CD4-positive, alpha-beta T cell treated with Interleukin-17A for 1 hour (primary cell): ENCODE measurements around the gene CBFA2T2.
"Not testable (repeated sequence)": the region's sequence is repeated elsewhere in the genome, so short reads cannot be mapped to it uniquely, and the experiment has no call there.

Source experiments
- DNase-seq: peaks from one replicate; pipeline ENCODE4 v3.0.0-alpha.2; 2020

The CBFA2T2 gene

DNA sequence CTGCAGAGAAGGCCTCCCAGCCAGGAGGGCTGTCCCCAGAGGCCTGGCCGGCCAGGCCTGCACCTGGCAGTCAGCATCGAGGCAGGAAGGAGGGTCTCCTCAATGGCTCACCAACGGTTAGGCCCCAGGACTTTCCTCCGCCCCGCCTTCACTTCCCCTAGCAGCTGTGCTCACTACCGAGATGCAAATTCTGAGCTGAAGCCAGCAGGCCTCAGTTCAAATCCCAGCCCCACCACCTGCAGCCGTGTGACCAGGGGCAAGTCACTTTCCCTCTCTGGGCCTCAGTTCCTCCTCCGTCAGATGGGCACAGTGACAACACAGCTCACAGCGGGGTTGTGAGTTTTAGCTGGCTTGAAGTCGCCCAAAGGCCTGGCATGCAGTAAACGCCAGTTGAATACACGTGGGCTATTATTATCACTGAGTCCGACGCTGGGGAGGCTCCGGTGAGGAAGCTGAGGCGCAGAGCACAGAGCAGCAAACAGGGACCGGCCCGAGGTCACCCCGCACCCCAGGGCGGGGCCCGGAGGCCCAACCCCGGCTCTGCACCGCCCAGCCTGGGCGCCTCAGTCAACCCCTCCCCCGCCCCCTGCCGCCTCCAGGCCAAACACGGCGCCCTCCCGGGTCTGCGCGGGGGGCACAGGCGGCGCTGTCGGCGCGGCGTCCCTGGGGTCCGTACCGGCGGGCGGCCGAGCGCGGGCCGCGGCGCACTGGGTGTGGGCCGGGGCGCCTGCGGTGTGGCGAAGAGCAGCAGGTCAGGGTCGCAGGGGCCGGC is 195.6 kb downstream of the CBFA2T2 start:
- peak; percentile 37 for DNase-seq

DNA sequence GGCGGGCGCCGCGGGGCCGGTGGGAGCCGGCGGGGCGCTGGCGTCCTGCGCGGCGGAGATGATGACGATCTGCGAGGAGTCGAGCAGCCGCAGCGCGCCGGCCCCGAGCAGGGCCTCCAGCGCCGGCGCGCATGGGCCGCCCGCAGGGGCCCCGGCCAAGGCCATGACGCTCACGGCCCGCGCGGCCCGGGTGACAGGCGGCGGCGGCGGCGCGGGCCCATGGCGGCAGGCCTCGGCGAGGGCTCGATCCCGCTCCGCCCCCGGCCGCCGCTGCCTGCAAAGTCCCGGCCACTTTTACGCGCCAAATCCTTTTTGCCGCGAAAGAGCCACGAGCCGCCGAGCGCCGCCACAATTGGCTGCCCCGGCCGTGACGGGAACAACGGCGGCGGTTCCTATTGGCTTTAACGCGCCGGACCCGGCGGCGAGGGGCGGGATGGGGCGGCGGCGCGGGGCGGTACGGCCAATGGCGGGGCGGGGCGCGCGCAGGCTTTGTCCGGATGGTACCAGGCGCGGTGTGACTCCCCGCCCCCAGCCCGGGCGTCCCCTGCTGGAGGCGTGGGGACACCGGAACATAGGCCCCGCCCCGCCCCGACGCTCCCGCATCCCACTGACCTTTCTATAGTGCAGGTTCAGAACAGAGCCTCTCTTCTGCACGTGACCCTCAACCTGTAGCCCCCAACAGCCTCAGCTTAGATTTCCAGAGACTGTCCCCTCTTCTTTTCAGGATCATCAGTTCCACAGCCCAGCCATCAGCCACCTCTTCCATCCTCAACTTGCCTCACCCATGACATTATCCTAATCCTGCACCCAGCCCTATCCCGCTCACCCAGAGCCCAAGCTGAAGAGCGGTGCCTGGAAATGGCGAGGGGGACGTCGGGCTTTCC is 196.4 kb downstream of the CBFA2T2 start, which contains the start of gene E2F1:
Gene E2F1 (minus strand): TSS at position 286 of the 884 bp plus-strand sequence. CDS start 121 bp downstream, at position 165.
- peak; percentile 95 for DNase-seq

DNA sequence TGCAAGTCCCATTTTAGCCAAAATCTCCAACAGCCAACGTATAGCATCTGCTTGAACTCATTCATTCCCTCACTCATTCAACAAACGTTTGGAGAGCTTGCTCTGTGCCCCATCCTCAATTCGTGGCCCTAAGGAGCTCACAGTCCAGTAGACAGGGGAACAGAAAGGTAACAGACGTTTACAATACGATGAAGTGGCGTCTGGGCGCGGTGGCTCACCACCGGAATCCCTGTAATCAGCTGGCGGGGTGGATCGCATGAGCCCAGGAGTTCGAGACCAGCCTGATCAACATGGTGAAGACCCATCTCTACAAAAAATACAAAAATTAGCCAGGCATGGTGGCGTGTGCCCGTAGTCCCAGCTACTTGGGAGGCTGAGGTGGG is 197.1 kb downstream of the CBFA2T2 start:
- DNase-seq = no peak

GRCh38 chr20:33687370-33687915 is 197.5 kb downstream of the CBFA2T2 start:
- no peak for DNase-seq

DNA sequence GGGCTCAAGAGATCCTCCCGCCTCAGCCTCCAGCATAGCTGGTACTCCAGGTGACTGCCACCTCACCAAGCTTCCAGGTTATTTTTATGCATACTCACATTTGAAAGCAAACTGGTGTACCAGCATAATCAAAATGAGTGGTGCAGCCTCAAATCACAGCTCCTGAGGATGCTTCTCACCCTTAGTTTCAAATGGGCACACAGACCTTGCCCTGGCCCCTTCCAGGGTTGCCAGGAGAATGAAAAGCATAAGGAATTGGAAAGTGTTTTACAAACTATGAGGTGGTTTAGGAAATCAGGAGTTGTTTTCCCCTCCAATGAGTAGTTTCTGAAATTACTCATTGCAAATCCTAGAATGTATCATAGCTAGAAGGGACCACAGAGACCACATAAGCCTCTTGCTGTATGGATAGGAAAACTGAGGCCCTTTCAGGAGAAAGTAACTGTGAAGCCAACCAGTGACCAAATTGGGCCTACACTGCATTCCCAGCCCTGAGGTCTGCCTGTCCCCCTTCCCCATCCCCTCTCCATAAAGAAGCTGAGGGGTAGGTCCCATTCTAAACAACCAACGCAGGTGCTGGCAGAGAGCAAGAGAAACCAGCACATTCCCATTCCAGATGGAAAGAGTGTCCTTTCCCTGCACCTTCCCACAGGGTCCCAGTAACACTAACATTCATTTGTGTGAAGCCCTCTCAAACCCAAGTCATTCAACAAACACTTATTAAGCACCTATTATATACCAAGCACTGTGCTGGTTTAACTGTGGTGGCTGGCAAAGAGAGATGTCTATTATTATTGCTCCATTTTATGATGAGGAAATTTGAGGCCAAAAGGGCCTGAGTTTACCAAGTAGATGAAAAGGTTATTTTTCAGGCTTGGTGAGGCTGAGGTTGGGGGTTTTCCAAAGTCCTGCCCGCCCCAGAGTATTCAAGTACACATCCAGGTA is 198.4 kb downstream of the CBFA2T2 start:
- DNase-seq = no peak

DNA sequence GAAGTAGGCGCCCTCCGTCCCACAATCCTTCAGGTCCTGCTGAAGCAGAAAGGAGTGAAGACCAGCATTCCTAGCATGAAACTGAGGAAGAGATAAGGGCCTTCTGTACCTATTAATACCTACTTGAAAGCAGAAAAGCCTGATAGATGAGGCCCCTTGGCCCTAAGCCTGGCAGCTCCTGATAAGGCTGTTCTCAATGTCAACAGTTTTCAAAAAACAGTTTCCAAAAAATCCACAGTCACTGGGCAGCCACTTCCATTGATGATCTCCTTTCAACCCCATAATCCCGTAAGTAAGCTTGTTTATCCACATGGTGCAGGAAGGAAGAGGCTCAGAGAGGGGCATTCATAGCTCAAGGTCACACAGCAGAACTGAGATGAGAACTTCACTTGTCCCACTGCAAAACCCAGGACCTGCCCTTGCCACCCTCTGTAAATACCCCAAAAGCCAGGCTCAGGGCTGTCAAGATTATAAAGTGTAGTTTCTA is 199.1 kb downstream of the CBFA2T2 start:
- DNase-seq = no peak

GRCh38 chr20:33689493-33689892 is 199.6 kb downstream of the CBFA2T2 start:
- no peak for DNase-seq

DNA sequence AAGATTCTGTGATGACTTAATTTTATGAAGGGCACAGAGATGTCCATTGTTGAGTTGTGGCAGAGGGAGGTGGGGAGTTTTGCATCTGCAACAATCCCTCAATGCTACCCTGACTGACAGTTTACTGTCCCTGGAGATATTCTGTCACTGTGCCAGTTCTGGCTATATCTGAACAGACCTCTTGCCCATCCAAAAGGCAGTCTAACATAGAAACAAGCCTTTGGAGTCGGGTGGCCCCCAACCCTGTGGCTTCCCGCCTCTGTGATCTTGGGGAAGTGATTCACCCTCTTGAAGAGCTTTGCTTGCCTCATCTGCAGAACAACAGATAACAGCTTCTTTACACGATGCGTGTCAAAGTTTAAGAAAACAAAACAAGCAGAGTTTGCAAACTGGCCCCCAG is 200.1 kb downstream of the CBFA2T2 start:
- peak; percentile 51 for DNase-seq

DNA sequence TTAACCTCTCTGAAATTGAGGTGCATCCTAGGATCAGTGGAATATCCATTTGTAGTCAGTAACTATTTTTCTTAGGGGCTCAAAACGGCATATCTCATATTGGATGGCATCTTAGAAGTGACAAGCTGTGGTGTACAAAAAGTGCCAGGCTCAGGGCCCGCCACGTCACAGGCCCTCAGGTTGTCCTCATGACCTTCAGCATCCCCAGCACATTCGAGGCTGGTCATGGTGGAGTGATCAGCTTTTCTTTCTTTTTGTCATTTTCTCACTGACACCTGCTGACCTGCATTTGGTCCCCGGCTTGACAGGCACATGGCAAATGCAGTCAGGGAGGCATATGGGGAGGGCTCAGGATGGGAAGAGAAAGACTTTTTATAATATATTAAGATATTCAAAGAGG is 203.4 kb downstream of the CBFA2T2 start:
- no peak for DNase-seq

GRCh38 chr20:33693741-33694638 is 204.1 kb downstream of the CBFA2T2 start:
- no peak for DNase-seq

GRCh38 chr20:33694639-33695012 is 204.7 kb downstream of the CBFA2T2 start:
- DNase-seq = no peak

GRCh38 chr20:33696448-33696847 is 206.6 kb downstream of the CBFA2T2 start:
- DNase-seq = no peak

DNA sequence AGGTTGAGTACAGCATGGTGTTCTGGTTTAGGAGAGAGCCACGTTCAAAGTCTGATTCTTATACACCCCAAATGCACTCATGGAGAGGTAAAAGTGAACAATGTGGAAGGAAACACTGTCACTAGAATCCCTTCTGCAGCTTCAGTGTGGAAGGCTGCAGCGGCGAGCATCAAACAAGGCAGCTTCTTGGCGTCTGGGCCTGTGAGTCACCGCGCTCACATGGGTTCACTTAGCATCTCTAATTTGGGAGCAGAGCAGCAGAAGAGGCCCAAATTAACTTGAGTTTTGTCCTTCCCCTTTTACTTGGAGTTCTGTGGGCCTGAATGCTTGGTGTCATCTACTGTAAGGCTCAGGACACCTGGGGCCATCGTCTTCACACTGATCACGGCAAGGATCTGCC is 207.2 kb downstream of the CBFA2T2 start:
- no peak for DNase-seq

GRCh38 chr20:33698966-33699365 is 209.1 kb downstream of the CBFA2T2 start:
- not testable (repeated sequence) for DNase-seq
